ENCODE data around the gene BRIP1.

The BRIP1 gene

GRCh38 chr17:61753696-61754095 lies 109.6 kb downstream of the BRIP1 start:
- no peak overlapping the region for H3K27ac ChIP-seq
- TF ChIP-seq ZFX (IDR thresholded peaks at IDR 0.05; ENCODE audit: borderline replicate concordance) (no peak), CTCF (IDR thresholded peaks at IDR 0.05) (no peak)

DNA sequence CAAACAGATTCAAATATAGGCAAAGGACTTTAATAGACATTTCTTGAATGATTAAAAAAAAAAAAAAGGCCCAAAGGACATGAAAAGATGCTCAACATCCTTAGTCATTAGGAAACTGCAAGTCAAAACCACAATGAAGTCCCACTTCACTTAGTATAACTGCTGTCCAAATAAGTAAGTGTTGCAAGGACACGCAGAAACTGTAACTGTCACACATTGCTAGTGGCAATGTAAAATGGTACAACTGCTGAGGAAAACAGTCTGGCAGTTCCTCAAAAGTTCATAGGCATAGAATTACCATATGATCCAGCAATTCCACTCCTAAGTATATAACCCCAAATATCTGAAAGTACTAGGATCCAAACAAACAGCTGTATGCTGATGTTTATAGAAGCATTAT lies 112.7 kb downstream of the BRIP1 start:
- H3K27ac ChIP-seq = no peak overlapping the region
- no peak for TF ChIP-seq CTCF (IDR thresholded peaks at IDR 0.05)
- TF ChIP-seq ZFX (IDR thresholded peaks at IDR 0.05; ENCODE audit: borderline replicate concordance) = no peak

- TF ChIP-seq CTCF (IDR thresholded peaks at IDR 0.05) (no peak), ZFX (IDR thresholded peaks at IDR 0.05; ENCODE audit: borderline replicate concordance) (no peak)
- no peak overlapping the region for H3K27ac ChIP-seq
Observed at GRCh38 chr17:61749823-61750404, 113.4 kb downstream of the BRIP1 start.

DNA sequence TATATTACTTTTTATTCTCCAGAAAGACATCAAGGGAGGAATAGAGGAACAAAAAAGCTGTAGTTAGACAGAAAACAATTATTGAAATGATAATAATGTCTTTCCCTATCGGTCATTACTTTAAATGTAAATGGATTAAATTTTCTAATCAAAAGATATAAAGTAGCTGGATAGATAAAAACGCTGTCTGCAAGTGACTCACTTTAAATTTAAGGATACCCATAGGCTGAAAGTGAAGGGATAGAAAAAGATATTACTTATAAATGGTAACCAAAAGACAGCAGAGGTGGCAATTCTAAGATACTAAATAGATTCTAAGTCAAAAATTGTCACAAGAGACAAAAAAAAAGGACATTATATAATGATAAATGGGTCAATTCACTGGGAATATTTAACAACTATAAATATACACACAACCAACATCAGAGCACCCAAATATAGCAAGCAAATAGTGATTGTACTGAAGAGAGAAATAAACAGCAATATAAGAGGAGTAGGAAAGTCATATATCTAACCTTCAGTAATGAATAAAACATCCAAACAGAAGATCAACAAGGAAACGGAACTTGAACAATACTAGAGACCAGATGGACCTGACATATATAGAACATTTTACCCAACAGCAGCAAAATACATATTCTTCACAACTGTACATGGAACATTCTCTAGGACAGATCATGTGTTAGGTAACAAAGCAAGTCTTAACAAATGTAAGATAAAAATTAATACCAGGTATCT lies 116.9 kb downstream of the BRIP1 start:
- H3K27ac ChIP-seq = no peak overlapping the region
- TF ChIP-seq ZFX (IDR thresholded peaks at IDR 0.05; ENCODE audit: borderline replicate concordance) (no peak), CTCF (IDR thresholded peaks at IDR 0.05) (no peak)

DNA sequence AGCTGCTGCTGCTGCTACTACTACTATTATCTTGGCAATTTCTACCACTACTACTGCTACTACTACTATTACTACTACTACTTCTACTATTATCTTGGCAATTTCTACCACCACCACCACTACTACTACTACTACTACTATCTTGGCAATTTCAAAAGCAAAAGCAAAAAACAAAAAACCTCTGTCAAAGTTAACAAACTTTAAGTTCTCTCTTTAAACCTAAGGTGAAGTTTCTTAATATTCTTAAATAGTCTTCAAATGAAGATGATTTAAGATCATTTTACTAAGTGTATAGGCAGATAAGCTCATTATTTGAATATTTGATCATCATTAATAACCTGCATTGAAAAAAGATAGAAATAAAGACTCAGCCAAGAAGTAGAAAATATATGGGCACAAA lies 118.5 kb downstream of the BRIP1 start:
- TF ChIP-seq CTCF (IDR thresholded peaks at IDR 0.05) (no peak), ZFX (IDR thresholded peaks at IDR 0.05; ENCODE audit: borderline replicate concordance) (no peak)
- H3K27ac ChIP-seq = no peak overlapping the region

DNA sequence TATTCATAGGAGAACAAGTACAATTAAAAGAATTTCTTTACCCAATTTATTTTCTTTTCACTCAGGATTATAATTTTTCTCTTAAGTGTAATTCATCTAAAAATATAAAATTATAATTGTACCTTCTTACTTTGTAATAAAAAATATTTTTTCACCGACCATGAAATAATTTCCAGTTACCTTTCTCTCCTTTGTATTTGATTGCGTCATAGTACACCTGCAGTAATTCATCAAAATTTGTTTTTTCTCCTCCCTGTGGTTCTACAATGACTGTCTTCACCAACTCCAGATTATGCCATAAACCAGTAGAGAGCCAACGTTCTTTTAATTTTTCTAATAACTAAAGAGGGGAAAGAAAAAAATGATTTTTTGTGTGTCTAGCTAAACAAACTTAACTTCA lies 119.1 kb downstream of the BRIP1 start:
- H3K27ac ChIP-seq = no peak overlapping the region
- TF ChIP-seq ZFX (IDR thresholded peaks at IDR 0.05; ENCODE audit: borderline replicate concordance) = no peak
- TF ChIP-seq CTCF (IDR thresholded peaks at IDR 0.05) = no peak

- no peak for TF ChIP-seq ZFX (IDR thresholded peaks at IDR 0.05; ENCODE audit: borderline replicate concordance)
- no peak overlapping the region for H3K27ac ChIP-seq
Observed at GRCh38 chr17:61743766-61744165, 119.6 kb downstream of the BRIP1 start.
